ENCODE data around the gene RBM34.
A peak's percentile ranks its signal among the peaks of the same experiment; 100 is the strongest.

RBM34 gene

GRCh38 chr1:235128456-235129328 is 32.4 kb downstream of the RBM34 start, which contains the start of gene TOMM20:
Gene TOMM20 (minus strand): TSS chr1:235128837. CDS start chr1:235128715, 122 bp downstream.
- H3K9ac ChIP-seq (ENCODE audit: low read length) = peak within 1 kb of the TSS; percentile 90
- H3K9me3 ChIP-seq (ENCODE audit: control insufficient read depth, low read length) = no peaks in the 10 kb centered on the region
- H3K4me3 ChIP-seq (ENCODE audit: low read length) = peak within 1 kb of the TSS; percentile 78
- H3K36me3 ChIP-seq (ENCODE audit: control insufficient read depth, insufficient read depth, low read length) = no peaks in the 10 kb centered on the region
- no peaks in the 10 kb centered on the region for H3K4me1 ChIP-seq (ENCODE audit: control insufficient read depth, insufficient read depth, low read length)
- H3K27me3 ChIP-seq (ENCODE audit: control insufficient read depth, insufficient read depth, low read length) = no peaks in the 10 kb centered on the region

- H3K4me3 ChIP-seq (ENCODE audit: low read length) = peak overlapping the region; percentile 78
- H3K9me3 ChIP-seq (ENCODE audit: control insufficient read depth, low read length) = no peaks in the 10 kb centered on the region
- no peaks in the 10 kb centered on the region for H3K36me3 ChIP-seq (ENCODE audit: control insufficient read depth, insufficient read depth, low read length)
- peak overlapping the region; percentile 90 for H3K9ac ChIP-seq (ENCODE audit: low read length)
- no peaks in the 10 kb centered on the region for H3K4me1 ChIP-seq (ENCODE audit: control insufficient read depth, insufficient read depth, low read length)
- no peaks in the 10 kb centered on the region for H3K27me3 ChIP-seq (ENCODE audit: control insufficient read depth, insufficient read depth, low read length)
These were observed 33.2 kb downstream of the RBM34 start for GRCh38 chr1:235127732-235128455.

- H3K27me3 ChIP-seq (ENCODE audit: control insufficient read depth, insufficient read depth, low read length) = no peaks in the 10 kb centered on the region
- H3K36me3 ChIP-seq (ENCODE audit: control insufficient read depth, insufficient read depth, low read length) = no peaks in the 10 kb centered on the region
- H3K9me3 ChIP-seq (ENCODE audit: control insufficient read depth, low read length) = no peaks in the 10 kb centered on the region
- H3K4me1 ChIP-seq (ENCODE audit: control insufficient read depth, insufficient read depth, low read length) = no peaks in the 10 kb centered on the region
- peak overlapping the region; percentile 90 for H3K9ac ChIP-seq (ENCODE audit: low read length)
- H3K4me3 ChIP-seq (ENCODE audit: low read length) = peak overlapping the region; percentile 78
These were observed 33.8 kb downstream of the RBM34 start for GRCh38 chr1:235127203-235127602.

GRCh38 chr1:235124665-235125064 is 36.4 kb downstream of the RBM34 start:
- Histone ChIP-seq H3K4me3 (ENCODE audit: low read length) (no peak overlapping the region), H3K27me3 (ENCODE audit: control insufficient read depth, insufficient read depth, low read length) (no peaks in the 10 kb centered on the region), H3K4me1 (ENCODE audit: control insufficient read depth, insufficient read depth, low read length) (no peaks in the 10 kb centered on the region), H3K36me3 (ENCODE audit: control insufficient read depth, insufficient read depth, low read length) (no peaks in the 10 kb centered on the region), H3K9me3 (ENCODE audit: control insufficient read depth, low read length) (no peaks in the 10 kb centered on the region), H3K9ac (ENCODE audit: low read length) (no peak overlapping the region)

GRCh38 chr1:235124111-235124510 is 36.9 kb downstream of the RBM34 start:
- no peaks in the 10 kb centered on the region for H3K36me3 ChIP-seq (ENCODE audit: control insufficient read depth, insufficient read depth, low read length)
- no peaks in the 10 kb centered on the region for H3K27me3 ChIP-seq (ENCODE audit: control insufficient read depth, insufficient read depth, low read length)
- H3K9ac ChIP-seq (ENCODE audit: low read length) = no peak overlapping the region
- no peaks in the 10 kb centered on the region for H3K4me1 ChIP-seq (ENCODE audit: control insufficient read depth, insufficient read depth, low read length)
- H3K4me3 ChIP-seq (ENCODE audit: low read length) = no peak overlapping the region
- H3K9me3 ChIP-seq (ENCODE audit: control insufficient read depth, low read length) = no peaks in the 10 kb centered on the region

- H3K9ac ChIP-seq (ENCODE audit: low read length) = no peak overlapping the region
- no peaks in the 10 kb centered on the region for H3K4me1 ChIP-seq (ENCODE audit: control insufficient read depth, insufficient read depth, low read length)
- no peaks in the 10 kb centered on the region for H3K36me3 ChIP-seq (ENCODE audit: control insufficient read depth, insufficient read depth, low read length)
- H3K4me3 ChIP-seq (ENCODE audit: low read length) = no peak overlapping the region
- no peaks in the 10 kb centered on the region for H3K27me3 ChIP-seq (ENCODE audit: control insufficient read depth, insufficient read depth, low read length)
- H3K9me3 ChIP-seq (ENCODE audit: control insufficient read depth, low read length) = no peaks in the 10 kb centered on the region
These were observed 38.7 kb downstream of the RBM34 start for GRCh38 chr1:235122348-235122747.

GRCh38 chr1:235113183-235113917 is 47.7 kb downstream of the RBM34 start:
- H3K4me3 ChIP-seq (ENCODE audit: low read length) = no peak overlapping the region
- no peaks in the 10 kb centered on the region for H3K9me3 ChIP-seq (ENCODE audit: control insufficient read depth, low read length)
- no peaks in the 10 kb centered on the region for H3K36me3 ChIP-seq (ENCODE audit: control insufficient read depth, insufficient read depth, low read length)
- H3K27me3 ChIP-seq (ENCODE audit: control insufficient read depth, insufficient read depth, low read length) = no peaks in the 10 kb centered on the region
- no peak overlapping the region for H3K9ac ChIP-seq (ENCODE audit: low read length)
- H3K4me1 ChIP-seq (ENCODE audit: control insufficient read depth, insufficient read depth, low read length) = no peaks in the 10 kb centered on the region

- Histone ChIP-seq H3K4me1 (ENCODE audit: control insufficient read depth, insufficient read depth, low read length) (no peaks in the 10 kb centered on the region), H3K27me3 (ENCODE audit: control insufficient read depth, insufficient read depth, low read length) (no peaks in the 10 kb centered on the region), H3K9me3 (ENCODE audit: control insufficient read depth, low read length) (no peaks in the 10 kb centered on the region), H3K36me3 (ENCODE audit: control insufficient read depth, insufficient read depth, low read length) (no peaks in the 10 kb centered on the region), H3K4me3 (ENCODE audit: low read length) (no peak overlapping the region), H3K9ac (ENCODE audit: low read length) (no peak overlapping the region)
These were observed 48.5 kb downstream of the RBM34 start for GRCh38 chr1:235112297-235113182.

- no peaks in the 10 kb centered on the region for H3K9me3 ChIP-seq (ENCODE audit: control insufficient read depth, low read length)
- H3K27me3 ChIP-seq (ENCODE audit: control insufficient read depth, insufficient read depth, low read length) = no peaks in the 10 kb centered on the region
- H3K9ac ChIP-seq (ENCODE audit: low read length) = no peak overlapping the region
- no peaks in the 10 kb centered on the region for H3K36me3 ChIP-seq (ENCODE audit: control insufficient read depth, insufficient read depth, low read length)
- no peaks in the 10 kb centered on the region for H3K4me1 ChIP-seq (ENCODE audit: control insufficient read depth, insufficient read depth, low read length)
- no peak overlapping the region for H3K4me3 ChIP-seq (ENCODE audit: low read length)
These were observed 49.9 kb downstream of the RBM34 start for GRCh38 chr1:235111107-235111506.

- Histone ChIP-seq H3K36me3 (ENCODE audit: control insufficient read depth, insufficient read depth, low read length) (no peaks in the 10 kb centered on the region), H3K27me3 (ENCODE audit: control insufficient read depth, insufficient read depth, low read length) (no peaks in the 10 kb centered on the region), H3K4me3 (ENCODE audit: low read length) (no peak overlapping the region), H3K9me3 (ENCODE audit: control insufficient read depth, low read length) (no peaks in the 10 kb centered on the region), H3K9ac (ENCODE audit: low read length) (no peak overlapping the region), H3K4me1 (ENCODE audit: control insufficient read depth, insufficient read depth, low read length) (peaks cover 11% of the 10 kb centered on the region)
These were observed 52.2 kb downstream of the RBM34 start for GRCh38 chr1:235108876-235109275.

- no peaks in the 10 kb centered on the region for H3K27me3 ChIP-seq (ENCODE audit: control insufficient read depth, insufficient read depth, low read length)
- H3K9me3 ChIP-seq (ENCODE audit: control insufficient read depth, low read length) = no peaks in the 10 kb centered on the region
- no peak overlapping the region for H3K9ac ChIP-seq (ENCODE audit: low read length)
- no peak overlapping the region for H3K4me3 ChIP-seq (ENCODE audit: low read length)
- peaks cover 12% of the 10 kb centered on the region for H3K4me1 ChIP-seq (ENCODE audit: control insufficient read depth, insufficient read depth, low read length)
- no peaks in the 10 kb centered on the region for H3K36me3 ChIP-seq (ENCODE audit: control insufficient read depth, insufficient read depth, low read length)
These were observed 52.9 kb downstream of the RBM34 start for GRCh38 chr1:235108185-235108593.

Measured in mucosa of stomach (tissue), 1 donor.